SK-N-SH treated with all-trans-retinoic acid at 6 μM for 48 hours (cell line): ENCODE results near the gene RTP5.

Experiments
- ARNTL ChIP-seq: fragments of 450-650 bp; formaldehyde crosslinking; IDR thresholded peaks from 2 replicates; pipeline ENCODE4 v1.5.0; 2020; ENCODE audit warnings: low read depth, mild to moderate bottlenecking, moderate library complexity, borderline replicate concordance
- OSR1 ChIP-seq: fragments of 250-450 bp; sonication (Bioruptor Pico); IDR thresholded peaks from 2 replicates; pipeline ENCODE4 v1.8.0; 2022; ENCODE audit warnings: moderate library complexity, mild to moderate bottlenecking, inconsistent platforms
- POU6F1 ChIP-seq: fragments of 250-450 bp; sonication (Bioruptor Pico); IDR thresholded peaks from 2 replicates; pipeline ENCODE4 v1.8.0; 2021; ENCODE audit warnings: low read depth, mild to moderate bottlenecking, moderate library complexity, borderline replicate concordance
- RARB ChIP-seq: fragments of 250-450 bp; sonication (Bioruptor Pico); IDR thresholded peaks from 2 replicates; pipeline ENCODE4 v1.8.0; 2021; ENCODE audit warnings: mild to moderate bottlenecking, moderate library complexity
- ZFP3 ChIP-seq: fragments of 250-450 bp; sonication (Bioruptor Pico); IDR thresholded peaks from 2 replicates; pipeline ENCODE4 v1.5.0; 2020; ENCODE audit warnings: mild to moderate bottlenecking, moderate library complexity
- ZFP30 ChIP-seq: fragments of 450-650 bp; formaldehyde crosslinking; IDR thresholded peaks from 2 replicates; pipeline ENCODE4 v1.5.0; 2022; ENCODE audit warnings: mild to moderate bottlenecking, moderate library complexity
- ZNF565 ChIP-seq: fragments of 450-650 bp; formaldehyde crosslinking; conservative IDR thresholded peaks from 2 replicates; pipeline ENCODE4 v1.5.0; 2020; ENCODE audit warnings: low read depth, mild to moderate bottlenecking, moderate library complexity
- TF ChIP-seq, protein P1 (sequence below): fragments of 250-450 bp; sonication (Bioruptor Pico); IDR thresholded peaks from 2 replicates; pipeline ENCODE4 v1.8.0; 2020; ENCODE audit warnings: mild to moderate bottlenecking, moderate library complexity, borderline replicate concordance
- TF ChIP-seq, protein P2 (sequence below): fragments of 250-450 bp; sonication (Bioruptor Pico); IDR thresholded peaks from 2 replicates; pipeline ENCODE4 v1.5.1; 2020; ENCODE audit warnings: low read depth, mild to moderate bottlenecking, moderate library complexity

DNA sequence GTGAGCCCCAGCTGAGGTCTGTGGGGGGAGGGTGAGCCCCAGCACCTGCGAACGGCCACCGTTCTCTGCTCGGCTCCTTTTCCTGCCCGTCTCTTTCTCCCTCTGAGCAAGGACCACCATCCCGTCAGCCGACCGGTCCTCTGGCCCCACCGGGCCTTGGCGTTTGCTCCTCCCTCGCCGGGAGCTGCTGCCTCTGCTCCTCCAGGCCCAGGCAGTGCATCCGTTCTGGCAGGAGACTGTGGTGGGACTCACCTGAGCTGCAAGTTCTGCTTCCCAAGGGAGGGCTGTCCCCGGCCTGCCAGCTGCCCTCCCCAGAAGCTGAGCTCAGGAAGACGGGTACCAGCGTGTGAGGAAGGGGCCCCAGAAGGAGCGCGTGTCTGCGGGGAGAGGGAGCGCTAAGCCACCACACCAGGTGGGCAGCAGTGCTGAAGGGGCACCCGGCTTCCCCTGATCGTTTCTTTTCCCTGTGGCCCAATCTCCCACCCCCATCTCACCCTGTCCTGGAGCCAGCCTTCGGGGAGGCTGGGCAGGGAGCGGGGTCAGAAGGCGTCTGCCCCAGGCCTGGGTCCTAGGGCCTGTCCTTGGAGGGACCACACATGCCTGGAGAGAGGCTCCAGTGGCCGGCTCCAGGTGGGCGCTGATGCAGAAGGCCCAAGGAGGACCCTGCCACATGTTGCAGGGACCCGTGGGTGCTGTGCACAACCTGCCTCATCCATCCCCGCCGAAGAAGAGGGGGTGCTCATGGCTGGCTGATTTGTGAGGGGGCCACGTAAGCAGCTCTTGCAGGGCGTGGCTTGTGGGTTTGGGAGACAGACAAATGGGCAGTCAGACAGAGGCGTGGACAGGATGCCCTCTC, 2.5 kb upstream of the RTP5 start:
- TF ChIP-seq ARNTL (CRISPR knock-in tag) (no peak), RARB (no peak), ZFP30 (CRISPR knock-in tag) (no peak), OSR1 (no peak), ZNF565 (CRISPR knock-in tag) (no peak), ZFP3 (no peak), POU6F1 (CRISPR knock-in tag) (no peak)
- TF ChIP-seq, protein P1, sequence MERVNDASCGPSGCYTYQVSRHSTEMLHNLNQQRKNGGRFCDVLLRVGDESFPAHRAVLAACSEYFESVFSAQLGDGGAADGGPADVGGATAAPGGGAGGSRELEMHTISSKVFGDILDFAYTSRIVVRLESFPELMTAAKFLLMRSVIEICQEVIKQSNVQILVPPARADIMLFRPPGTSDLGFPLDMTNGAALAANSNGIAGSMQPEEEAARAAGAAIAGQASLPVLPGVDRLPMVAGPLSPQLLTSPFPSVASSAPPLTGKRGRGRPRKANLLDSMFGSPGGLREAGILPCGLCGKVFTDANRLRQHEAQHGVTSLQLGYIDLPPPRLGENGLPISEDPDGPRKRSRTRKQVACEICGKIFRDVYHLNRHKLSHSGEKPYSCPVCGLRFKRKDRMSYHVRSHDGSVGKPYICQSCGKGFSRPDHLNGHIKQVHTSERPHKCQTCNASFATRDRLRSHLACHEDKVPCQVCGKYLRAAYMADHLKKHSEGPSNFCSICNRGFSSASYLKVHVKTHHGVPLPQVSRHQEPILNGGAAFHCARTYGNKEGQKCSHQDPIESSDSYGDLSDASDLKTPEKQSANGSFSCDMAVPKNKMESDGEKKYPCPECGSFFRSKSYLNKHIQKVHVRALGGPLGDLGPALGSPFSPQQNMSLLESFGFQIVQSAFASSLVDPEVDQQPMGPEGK (CRISPR knock-in tag): no peak
- TF ChIP-seq, protein P2, sequence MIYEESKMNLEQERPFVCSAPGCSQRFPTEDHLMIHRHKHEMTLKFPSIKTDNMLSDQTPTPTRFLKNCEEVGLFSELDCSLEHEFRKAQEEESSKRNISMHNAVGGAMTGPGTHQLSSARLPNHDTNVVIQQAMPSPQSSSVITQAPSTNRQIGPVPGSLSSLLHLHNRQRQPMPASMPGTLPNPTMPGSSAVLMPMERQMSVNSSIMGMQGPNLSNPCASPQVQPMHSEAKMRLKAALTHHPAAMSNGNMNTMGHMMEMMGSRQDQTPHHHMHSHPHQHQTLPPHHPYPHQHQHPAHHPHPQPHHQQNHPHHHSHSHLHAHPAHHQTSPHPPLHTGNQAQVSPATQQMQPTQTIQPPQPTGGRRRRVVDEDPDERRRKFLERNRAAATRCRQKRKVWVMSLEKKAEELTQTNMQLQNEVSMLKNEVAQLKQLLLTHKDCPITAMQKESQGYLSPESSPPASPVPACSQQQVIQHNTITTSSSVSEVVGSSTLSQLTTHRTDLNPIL: no peak
